ENCODE measurements around the gene ADAMTSL5.

ADAMTSL5 gene

DNA sequence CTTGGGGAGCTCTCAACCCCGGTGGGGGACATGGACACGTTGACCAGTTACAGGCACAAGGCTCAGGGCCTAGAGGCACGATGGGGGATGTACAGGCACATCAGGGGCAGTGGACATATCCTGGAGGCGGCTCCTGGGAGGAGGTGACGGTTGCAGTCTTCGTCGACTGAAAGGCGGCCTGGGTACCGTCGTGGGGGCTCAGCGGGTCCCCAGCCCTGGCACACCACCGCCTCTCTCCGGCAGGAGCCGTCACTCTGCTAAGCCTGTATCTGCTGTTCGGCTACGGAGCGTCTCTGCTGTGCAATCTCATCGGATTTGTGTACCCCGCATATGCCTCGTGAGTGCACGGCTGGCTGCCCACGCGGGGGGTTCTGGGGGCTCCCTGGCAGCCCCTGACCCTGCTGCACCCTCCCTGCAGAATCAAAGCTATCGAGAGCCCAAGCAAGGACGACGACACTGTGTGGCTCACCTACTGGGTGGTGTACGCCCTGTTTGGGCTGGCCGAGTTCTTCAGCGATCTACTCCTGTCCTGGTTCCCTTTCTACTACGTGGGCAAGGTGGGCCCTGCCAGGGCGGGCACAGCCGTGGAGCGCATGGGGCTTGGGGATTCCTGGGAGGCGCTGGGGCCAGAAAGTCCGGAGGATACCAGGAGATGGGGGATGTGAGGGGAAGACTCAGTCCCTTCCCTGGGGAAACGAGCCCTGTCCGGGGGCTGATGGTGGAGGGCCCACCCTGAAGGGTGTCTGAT, 17.6 kb downstream of the ADAMTSL5 start:
- DNase-seq = no peak

DNA sequence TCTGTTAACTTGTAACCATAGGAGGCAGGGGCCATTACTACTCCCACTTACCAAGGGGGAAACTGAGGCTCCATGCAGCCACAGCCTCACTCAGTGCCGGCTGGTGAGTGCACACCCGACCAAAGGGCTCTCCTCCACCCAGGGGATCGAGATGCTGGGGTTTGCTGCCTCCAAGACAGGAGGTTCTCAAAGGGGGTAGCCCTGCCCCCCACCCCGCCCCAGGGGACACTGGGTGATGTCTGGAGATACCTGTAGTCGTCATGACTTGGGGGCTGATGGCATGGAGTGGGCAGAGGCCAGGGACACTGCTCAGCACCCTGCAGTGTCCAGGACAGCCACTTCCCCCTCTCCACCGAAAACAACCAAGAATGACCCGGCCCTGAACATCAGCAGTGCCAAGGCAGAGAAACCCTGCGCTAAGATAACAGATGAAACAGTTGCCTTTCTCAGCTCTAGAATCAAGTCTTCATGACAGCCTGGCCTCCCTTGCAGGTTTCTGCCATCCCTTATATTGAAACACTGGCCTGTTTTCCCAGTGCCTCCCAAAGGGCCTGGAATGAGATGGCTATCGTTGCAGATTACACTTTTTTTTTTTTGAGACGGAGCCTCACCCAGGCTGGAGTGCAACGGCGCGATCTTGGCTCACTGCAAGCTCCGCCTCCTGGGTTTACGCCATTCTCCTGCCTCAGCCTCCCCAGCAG, 18.6 kb downstream of the ADAMTSL5 start:
- no peak for DNase-seq

DNA sequence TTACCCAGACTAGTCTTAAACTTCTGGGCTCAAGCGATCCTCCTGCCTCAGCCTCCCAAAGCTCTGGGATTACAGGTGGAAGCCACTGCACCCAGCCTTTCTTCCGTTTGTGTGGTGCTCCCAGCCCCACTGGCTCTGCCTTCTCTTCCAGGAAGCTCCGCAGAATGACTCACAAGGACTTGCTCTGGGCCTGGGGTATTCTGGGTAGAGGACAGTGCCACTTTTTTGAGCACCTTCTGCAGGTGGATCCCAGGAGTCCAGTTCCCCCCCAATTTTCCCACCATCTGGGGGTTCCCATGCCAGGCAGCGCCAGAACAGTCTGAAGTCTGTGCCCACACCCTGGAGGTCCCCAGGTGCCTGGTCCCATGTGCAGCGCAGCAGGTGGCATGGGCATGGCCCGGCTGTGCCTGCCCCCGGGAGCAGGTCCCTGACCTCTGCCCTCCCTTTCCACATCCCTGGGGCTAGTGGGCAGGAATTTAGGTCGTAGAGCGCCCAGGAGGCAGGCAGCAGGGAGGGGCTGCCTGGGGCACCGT, 20.3 kb downstream of the ADAMTSL5 start:
- DNase-seq = no peak

DNA sequence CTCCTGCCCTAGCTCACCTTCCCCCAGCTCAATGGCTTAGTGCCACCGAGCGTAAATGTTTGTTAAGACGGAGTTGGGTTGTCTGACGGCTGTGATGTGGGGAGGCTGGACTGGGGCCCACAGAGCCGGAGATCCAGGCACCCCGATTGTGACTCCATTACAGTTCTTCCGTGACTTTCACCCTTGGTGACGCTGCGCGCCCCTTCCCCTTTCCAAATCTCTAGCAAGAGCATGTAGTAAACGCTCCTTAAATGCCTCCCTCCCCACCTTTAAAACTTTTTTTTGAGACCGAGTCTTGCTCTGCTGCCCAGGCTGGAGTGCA, 21.0 kb downstream of the ADAMTSL5 start:
- no peak for DNase-seq

DNA sequence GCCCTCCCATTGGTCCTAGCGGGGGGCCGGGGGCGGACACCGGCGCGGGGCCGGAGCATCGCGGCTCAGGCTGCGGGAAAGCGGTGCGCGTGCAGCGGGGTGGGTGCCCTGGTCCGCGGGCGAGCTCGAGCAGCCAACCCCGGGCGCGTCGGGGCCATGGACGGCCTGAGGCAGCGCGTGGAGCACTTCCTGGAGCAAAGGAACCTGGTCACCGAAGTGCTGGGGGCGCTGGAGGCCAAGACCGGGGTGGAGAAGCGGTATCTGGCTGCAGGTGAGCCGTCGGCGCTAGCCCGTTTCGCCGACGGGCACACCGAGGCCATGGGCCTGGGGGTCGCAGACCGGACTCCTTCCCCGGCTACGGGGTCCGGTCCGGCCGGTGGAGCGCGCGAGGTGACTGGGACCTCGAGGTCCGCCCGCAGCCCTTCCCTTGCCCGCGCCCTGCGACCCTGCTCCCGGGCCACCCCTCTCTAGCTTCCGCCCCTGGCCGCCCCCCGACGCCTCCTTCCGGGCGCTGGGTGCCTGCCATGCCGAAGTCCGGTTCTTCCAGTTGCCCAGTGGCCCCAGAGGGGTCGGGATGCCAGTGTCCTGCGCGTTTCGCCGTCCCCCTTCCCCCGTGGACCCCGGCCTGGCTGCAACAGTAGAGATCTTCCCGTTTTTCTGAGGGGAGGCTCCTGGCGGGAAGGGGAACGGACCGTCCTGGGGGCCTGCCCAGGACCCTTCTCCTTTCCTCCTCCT, 21.5 kb downstream of the ADAMTSL5 start, which contains the start of gene REEP6:
Gene REEP6, plus strand, starts transcription at position 68 of the 735 bp plus-strand sequence. Its CDS starts 89 bp downstream, at position 157.
- DNase-seq = no peak

DNA sequence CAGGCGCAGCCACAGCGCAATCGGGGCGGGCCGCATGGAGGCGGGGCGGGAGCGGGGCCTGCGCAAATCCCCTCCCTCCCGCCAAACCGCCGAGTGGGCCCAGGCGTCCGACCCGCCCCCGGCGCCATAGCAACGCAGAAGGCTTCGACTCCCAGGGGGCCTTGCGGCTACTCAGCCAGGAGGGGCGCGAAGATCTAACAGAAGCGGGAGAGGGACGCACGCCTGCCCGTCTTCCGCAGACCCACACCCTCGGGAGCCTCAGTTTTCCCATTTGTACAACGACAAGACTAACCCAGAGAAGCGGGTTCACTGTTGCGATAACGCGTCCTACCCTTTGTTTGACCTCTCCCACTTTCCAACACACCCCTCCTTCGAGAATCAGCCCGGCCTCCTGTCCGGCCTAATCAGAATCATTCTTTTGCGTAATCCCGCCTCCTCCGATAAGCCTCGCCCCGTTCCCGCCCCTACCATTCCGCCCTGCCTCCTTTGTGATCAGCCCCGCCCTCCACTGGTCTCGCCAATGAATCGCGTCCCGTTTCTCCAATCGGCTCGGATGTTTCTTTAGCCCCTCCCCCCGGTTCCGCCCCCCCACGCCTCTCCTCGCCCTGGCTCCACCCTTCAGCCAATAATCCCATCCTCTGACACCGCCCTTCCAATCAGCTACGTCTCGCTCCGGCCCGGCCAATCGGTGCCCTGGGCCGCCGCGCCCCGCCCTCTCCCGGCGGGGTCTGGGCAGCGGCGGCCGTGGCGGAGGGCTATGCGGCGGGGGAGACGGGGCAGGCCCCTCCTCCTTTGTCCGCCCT, 22.3 kb downstream of the ADAMTSL5 start, which contains the start of gene PCSK4:
Gene PCSK4, minus strand, starts transcription at position 40 of the 803 bp plus-strand sequence. Its CDS starts 4 bp downstream, at position 36.
- DNase-seq = peak; percentile 100

DNA sequence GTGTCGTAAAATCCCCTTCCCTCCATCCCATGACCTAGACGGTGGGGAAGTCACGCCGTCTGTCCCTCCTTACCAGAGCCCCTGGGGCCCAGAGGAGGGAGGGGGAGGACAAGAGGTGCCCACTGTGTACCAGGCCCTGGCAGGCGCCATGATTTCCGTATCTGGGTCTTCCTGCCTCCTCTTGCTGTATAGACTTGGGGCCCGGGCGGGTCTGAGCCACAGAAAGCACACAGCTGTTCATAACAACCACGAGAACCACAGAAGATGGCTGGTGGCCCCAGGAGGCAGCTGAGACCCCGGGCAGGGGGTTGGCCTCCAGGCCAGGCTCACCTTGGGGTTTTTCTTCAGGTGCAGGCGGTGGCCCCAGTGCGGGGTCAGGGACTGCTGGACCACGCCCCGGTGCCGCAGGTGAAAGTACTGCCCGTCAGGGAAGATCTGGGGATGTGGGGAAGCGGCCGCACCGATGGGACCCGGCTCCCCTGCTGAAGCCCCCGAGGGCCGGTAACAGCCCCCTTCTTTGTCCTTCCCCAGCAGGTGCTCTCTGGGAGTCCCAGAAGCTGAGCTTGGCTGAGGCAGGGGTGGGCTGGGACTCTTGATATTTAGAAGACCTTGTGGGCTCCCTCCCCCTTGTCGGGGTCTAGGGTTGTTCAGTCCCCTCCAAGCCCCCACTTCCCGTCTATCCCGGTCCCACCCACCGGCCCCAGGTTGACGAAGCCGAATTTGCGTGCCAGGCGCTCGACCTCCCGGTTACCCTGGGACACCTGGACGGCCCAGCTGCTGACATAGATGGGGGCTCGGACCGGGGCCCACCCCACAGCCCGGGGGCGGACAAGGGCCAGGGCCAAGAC, 23.1 kb downstream of the ADAMTSL5 start:
- no peak for DNase-seq

DNA sequence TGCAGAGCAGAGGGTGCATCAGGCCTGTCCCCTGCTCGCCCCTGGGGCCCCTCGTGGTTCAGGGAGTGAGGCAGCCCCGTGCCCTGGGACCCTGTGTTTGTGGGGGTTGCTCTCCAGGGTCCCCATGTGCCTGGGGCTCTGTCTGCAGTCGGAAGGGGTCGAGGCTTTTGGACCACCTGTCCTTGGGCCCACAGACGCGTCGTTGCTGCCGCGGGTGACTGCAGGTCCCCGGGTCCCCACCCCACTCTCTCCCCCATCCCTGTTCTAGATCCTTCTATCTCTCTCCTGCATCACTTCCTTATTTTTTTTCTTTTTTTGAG, 24.6 kb downstream of the ADAMTSL5 start:
- DNase-seq = no peak

DNA sequence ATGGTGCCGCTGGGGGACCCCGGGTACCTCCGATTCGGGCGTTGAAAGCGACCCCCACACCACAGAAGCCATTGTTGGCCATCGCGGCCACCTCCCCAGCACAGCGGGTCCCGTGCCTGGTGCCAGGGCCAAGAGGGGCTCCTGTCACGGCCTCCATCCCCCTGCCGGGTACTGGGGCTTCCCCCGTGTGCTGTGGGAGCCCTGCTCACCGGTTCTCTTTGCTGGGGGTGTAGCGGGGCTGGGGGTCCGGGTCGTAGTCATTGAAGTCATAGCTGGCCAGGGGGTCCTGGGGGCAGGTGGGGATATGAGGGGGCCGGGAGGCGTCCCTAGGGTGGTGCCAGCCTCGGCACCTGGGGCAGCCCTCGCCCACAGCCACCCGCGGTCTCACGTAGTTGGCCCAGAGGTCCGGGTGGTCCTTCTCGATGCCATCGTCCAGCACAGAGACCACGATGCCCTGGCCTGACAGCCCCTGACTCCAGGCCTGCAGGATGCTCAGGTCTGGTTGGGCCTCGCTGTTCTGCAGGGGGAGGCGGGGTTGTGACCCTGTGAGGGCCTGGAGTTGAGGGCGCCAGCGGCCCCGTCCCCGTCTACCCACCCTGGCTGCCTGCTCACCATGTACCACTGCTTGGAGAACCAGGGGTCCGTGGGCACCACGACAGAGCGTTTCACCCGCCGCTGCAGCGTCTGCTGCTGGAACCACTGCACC, 25.1 kb downstream of the ADAMTSL5 start:
- DNase-seq = no peak

DNA sequence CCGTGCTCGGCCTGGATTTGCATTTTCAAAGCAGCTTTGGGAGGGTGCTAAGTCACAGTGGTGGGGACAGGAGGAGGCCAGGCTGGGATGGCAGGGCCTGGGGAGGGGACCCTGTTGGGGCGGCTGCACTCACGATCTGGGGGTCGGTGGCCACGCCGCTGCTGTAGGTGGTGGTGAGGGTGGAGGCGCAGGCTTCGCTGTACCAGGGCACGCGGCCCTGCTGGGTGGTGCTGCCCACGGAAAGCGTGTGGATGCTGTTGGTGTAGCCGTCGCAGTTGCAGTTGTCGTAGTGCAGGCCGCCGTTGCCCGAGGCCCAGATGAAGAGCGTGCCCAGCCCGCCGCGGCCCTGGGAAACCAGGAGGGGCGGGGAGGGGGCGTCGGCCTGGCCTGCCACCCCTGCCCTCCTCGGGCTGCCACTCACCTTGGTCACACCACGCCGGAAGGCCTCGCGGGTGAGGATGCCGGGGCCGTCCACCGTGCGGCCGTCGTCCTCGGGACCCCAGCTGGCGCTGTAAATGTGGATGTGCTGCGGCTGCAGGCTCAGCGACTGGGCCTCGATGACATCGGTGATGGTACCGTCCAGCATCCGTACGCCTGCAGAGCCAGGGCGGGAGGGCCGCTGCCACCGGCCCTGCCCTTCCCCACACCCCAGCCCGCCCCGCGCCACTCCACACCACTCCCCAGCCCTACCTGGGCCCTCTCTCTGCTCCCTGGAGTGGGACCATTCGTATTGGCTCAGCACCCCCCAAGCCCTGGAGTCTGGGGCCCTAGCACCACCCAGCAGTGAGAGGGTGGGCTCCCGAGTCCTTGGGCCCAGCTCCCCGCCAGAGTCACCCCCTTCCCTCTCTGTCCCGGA, 25.9 kb downstream of the ADAMTSL5 start:
- no peak for DNase-seq

DNA sequence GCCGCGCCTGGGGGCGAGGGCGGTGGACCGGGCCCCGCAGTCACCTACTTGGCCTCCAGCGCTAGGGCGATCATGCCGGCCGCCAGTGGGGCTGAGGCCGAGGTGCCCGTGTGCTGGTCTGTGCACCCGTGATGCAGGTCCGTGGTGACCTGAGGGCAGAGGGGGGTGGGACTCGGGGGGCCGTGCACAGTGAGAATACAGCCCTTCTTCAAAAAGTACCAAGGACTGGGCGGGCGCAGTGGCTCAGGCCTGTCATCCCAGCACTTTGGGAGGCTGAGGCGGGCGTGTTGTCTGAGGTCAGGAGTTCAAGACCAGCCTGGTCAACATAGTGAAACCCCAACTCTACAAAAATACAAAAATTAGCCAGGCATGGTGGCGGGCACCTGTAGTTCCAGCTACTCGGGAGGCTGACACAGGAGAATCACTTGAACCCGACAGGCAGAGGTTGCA, 28.8 kb downstream of the ADAMTSL5 start:
- DNase-seq = no peak

DNA sequence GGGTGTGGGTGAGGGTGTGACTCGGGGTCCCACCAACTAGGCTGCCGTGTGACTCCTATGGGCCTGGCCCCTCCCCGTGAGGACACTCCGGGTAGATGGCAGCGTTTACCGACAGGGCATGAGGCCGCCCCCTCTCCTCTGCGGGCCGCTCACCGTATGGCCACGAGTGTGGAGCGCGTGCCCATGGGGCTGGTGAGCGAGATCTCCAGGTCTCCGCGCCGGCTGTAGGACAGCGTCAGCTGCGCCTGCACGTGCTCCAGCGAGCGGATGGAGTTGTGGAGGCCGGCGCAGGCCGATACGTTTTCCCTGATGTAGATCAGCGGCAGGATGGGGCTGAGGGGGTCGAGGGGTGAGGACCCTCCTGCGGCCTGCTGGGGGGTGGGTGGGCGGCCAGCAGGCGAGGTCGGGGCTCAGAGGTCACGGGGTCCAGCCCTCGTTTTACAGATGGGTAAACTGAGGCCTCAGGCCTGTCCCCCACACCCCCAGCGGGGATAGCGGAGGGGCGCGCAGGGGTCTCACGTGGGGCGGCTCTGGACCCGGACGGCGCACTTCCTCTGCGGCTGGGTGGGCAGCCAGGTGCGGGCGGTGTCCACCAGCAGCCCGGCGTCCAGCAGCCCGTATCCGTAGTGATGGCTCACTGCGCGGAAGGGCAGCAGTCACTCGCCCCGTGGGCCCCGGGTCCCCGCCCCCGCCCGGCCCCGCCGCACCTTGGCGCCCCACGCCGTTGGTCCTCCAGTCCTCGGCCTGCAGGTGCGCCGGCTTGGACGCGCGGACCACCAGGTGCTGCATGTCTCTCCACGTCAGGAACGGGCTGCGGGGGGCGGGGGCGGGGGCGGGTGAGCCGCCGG, 29.5 kb downstream of the ADAMTSL5 start:
- DNase-seq = no peak

DNA sequence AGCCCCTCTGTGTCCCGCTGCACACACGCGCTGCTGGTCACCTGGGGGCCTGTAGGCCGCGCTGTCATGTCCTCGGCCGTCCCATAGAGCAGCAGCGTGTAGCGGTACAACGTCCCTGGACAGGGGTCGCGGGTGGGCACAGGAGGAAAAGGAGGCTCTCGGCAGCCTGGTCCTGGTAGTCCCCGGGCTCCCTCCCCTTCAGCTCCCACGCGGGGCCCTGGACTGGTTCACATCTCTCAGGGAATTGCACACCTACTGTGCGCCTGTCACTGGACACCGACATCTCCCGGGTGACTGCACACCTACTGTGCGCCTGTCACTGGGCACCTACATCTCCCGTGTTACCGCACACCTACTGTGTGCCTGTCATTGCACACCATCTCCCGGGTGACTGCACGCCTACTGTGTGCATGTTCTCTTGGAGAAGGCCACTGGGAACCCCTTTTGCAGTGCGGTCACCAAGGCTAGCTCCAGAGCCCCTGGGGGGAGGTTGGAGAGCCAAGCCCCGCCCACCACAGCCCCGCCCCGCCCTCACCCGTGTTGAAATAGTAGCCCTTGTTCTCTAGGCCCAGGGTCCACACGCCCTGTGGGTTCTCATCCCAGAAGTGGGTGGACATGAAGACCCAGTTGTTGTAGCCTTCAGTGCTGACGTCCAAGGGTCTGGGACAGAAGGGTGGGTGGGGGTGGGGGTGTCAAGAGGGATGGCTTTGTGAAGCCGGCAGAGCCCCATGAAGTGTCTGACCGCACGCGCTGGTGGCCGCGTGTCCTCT, 30.3 kb downstream of the ADAMTSL5 start:
- DNase-seq = no peak

DNA sequence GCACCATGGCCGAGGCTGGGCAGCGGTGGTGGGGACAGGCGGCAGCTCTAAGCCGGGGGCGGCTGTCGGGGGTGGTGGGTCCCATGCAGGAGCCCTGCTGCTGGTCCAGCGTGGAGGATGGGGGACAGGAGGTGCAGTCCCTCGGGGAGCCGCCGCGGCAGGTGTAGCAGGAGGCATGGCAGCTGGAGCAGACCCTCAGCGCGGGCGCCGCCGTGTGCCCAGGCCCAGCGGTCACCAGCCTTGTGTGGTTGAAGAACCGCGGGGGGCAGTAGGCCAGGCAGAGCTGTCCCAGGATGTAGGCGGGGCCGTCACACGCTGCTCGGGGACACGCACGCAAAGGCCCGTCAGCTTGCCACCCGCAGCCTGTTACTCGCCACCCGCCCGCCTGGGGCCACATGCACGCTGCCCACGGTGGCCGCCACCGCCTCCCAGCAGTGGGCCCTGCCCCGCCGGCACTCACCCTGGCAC, 30.9 kb downstream of the ADAMTSL5 start:
- no peak for DNase-seq

DNA sequence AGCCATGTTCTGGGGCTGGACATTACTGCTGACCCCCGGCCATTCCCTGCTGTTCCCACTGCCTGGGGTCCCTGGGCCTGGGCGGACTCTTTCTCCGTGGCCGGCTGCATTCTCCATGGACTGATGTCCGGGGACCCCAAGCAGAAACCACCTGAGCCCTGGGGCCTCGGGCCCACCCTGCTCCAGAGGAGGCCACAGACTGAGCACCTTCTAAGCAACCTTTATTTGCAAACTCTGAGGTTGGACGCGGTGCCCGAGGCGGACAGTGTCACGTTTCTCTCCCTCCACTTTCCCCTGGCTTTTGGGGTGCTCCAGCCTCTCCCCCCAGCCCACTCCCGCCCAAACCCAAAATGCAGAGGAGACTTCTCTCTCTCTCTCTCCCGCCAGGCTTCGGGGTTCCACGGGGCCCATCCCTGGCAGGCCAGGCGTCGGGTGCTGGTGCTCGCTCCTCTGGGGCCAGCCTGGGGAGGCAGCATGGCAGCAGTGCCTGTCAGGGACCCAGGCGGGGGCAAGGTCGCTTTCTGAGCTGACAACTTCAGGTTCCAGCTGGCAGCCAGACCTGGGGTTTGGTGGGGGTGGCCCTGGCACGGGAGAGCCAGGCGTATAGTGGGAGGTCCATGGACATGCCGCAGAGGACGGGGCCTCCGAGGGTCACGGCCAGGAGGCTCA, 31.5 kb downstream of the ADAMTSL5 start:
- no peak for DNase-seq

DNA sequence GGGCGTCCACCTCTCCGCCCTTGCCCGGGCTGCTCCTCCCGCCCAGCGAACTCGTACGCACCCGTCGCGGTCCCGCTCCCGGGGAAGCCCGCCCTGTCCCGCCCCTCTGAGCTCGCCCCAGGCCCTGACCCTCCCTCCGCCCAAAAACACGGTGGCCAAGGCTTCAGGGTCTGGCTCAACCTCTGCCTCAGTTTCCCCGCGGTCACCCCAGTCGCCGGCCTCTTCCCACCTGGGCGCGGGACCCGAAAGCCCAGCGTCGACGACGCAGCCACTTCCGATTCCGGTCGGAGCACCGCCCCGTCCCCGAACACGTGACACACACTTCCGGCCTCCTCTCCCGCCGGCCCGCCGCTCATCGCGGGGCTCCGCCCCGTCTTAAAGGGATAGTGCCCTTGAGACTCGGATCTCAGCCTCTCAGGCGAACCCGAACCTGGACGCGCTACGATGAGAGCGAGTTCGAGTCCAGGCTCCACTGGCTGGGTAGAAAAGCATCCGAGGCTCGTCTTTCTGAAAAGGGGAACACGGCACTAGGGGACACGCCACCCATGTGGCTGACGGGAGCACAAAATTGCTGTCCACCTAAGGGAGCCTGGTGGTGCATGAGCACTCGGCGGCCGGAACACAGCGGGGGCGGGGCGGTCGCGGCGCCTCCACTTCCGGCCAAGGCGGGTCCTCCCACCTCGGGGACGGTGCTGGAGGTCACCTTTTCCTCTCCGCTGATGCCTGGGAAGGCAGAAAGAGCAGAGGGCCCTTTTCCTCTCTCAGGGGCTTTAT, 33.7 kb downstream of the ADAMTSL5 start, which contains the start of gene C19orf25:
Gene C19orf25, minus strand, starts transcription at position 282 of the 774 bp plus-strand sequence. CDS start 312 bp downstream, outside the sequence.
- DNase-seq = peak; percentile 95

Measured in right hindlimb (tissue), 1 donor.